ENCODE results near the gene JARID2. TPM values are rescaled to one million over a fixed set of nuclear protein-coding genes. Genes with fewer than 3 reads are reported as not detected.

JARID2 gene
- total and polyA plus RNA-seq, 10 of the 15 experiments (the other 5 are each of a cell fraction or from before 2014, with no cell fraction given), result 4.2 to 21.6 (median 11.7) TPM

DNA sequence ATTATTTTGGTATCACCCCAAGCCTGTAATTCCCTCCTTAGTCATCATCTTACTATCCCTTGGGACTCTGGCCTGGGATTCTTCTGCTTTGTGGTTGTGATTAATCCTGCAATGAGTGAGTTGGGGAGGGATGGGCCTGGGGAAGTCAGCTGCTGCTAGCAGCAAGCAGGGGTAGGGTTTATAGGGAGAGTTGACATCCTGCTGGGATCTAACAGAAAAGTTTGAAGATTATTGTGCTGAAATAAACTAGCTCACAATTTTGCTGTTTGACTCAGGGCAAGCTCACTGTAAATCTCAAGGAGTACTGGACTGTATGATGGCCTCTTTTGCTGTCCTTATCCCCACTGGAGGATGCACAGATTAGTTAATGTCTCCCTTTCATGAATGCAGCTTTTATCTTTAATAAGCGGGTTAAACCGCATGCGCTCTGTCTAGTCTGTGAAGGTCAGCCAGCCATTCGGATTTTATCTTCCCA lies 83.4 kb downstream of the JARID2 start:
- ChIA-PET RAD21 (ENCODE audit: unreplicated experiment) (interaction anchor here (0.7 to 4.7 kb wide), 16 partner anchors 8 to 112 kb away, joined by 3 to 42 read pairs (median 6); no protein-coding TSS in a partner anchor), SMC1A (ENCODE audit: uncharacterized antibody, unreplicated experiment) (interaction anchor here (0.7 to 7.8 kb wide), 19 partner anchors 9 to 135 kb away, joined by 3 to 66 read pairs (median 5); no protein-coding TSS in a partner anchor), POLR2A (interaction anchor here (0.7 to 1.3 kb wide), 8 partner anchors 9 to 112 kb away, joined by 3 to 9 read pairs (median 3); no protein-coding TSS in a partner anchor), CTCF (interaction anchor here (0.6 to 14.2 kb wide), 9 partner anchors 11 to 128 kb away, joined by 3 to 146 read pairs (median 3); no protein-coding TSS in a partner anchor)
- Histone ChIP-seq H4K20me1 (ENCODE audit: control insufficient read depth, insufficient read depth) (no peaks in the 10 kb centered on the region), H3K4me3 (no peak overlapping the region), H3K4me1 (ENCODE audit: control insufficient read depth, insufficient read depth, low read length) (peaks cover 58% of the 10 kb centered on the region), H3K4me2 (ENCODE audit: control insufficient read depth, insufficient read depth) (peak overlapping the region; percentile 76; the same call in 1 of the 2 replicates), H3K79me2 (ENCODE audit: control insufficient read depth, insufficient read depth, low read length) (peaks cover 98% of the 10 kb centered on the region), H3K36me3 (ENCODE audit: control insufficient read depth in 2 of 2, insufficient read depth in 2 of 2, low read length in 1 of 2) (no peaks in the 10 kb centered on the region), H3K27ac (ENCODE audit: control insufficient read depth, insufficient read depth) (peak overlapping the region; percentile 74), H3K9me3 (replicated peaks; ENCODE audit: control insufficient read depth, insufficient read depth, low read length) (no peaks in the 10 kb centered on the region), H3K9ac (ENCODE audit: control insufficient read depth, insufficient read depth, low read length) (no peak overlapping the region), H2AFZ (ENCODE audit: control insufficient read depth, low read depth, low read length) (no peak overlapping the region), H3K27me3 (replicated peaks in 1 of 2; ENCODE audit: control insufficient read depth in 2 of 2, insufficient read depth in 2 of 2, low read length in 1 of 2) (no peaks in the 10 kb centered on the region)
- ATAC-seq, result no peak
- in situ Hi-C loops (cut with MboI), result no loop called here
- intact Hi-C loops (cut with micrococcal nuclease; ENCODE audit: unreplicated experiment), result loop anchor here (5.0 to 10.0 kb wide), 2 partner anchors 113 to 296 kb away; no protein-coding TSS in a partner anchor
- no peak for DNase-seq (ENCODE audit: low read depth, low spot score)
- FAIRE-seq, result no peak
- BruUV-seq (replicated peaks), result no TSS peak
- TF ChIP-seq, protein P1, sequence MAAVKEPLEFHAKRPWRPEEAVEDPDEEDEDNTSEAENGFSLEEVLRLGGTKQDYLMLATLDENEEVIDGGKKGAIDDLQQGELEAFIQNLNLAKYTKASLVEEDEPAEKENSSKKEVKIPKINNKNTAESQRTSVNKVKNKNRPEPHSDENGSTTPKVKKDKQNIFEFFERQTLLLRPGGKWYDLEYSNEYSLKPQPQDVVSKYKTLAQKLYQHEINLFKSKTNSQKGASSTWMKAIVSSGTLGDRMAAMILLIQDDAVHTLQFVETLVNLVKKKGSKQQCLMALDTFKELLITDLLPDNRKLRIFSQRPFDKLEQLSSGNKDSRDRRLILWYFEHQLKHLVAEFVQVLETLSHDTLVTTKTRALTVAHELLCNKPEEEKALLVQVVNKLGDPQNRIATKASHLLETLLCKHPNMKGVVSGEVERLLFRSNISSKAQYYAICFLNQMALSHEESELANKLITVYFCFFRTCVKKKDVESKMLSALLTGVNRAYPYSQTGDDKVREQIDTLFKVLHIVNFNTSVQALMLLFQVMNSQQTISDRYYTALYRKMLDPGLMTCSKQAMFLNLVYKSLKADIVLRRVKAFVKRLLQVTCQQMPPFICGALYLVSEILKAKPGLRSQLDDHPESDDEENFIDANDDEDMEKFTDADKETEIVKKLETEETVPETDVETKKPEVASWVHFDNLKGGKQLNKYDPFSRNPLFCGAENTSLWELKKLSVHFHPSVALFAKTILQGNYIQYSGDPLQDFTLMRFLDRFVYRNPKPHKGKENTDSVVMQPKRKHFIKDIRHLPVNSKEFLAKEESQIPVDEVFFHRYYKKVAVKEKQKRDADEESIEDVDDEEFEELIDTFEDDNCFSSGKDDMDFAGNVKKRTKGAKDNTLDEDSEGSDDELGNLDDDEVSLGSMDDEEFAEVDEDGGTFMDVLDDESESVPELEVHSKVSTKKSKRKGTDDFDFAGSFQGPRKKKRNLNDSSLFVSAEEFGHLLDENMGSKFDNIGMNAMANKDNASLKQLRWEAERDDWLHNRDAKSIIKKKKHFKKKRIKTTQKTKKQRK (IDR thresholded peaks at IDR 0.05; ENCODE audit: low read depth, low read length), result no peak
- TF ChIP-seq, protein P2, sequence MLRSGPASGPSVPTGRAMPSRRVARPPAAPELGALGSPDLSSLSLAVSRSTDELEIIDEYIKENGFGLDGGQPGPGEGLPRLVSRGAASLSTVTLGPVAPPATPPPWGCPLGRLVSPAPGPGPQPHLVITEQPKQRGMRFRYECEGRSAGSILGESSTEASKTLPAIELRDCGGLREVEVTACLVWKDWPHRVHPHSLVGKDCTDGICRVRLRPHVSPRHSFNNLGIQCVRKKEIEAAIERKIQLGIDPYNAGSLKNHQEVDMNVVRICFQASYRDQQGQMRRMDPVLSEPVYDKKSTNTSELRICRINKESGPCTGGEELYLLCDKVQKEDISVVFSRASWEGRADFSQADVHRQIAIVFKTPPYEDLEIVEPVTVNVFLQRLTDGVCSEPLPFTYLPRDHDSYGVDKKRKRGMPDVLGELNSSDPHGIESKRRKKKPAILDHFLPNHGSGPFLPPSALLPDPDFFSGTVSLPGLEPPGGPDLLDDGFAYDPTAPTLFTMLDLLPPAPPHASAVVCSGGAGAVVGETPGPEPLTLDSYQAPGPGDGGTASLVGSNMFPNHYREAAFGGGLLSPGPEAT (IDR thresholded peaks at IDR 0.05; ENCODE audit: low read depth), result 0 out of 2 replicates have a peak, but pooled peaks have one; percentile 29
- TF ChIP-seq RUNX3 (IDR thresholded peaks at IDR 0.05; ENCODE audit: low read length) (peak; percentile 55; the same call in 1 of the 2 replicates), EP300 (IDR thresholded peaks at IDR 0.05; ENCODE audit: borderline replicate concordance in 1 of 2, control insufficient read depth in 1 of 2, low read depth in 2 of 2, low read length in 2 of 2) (0 out of 4 replicates have a peak, but pooled peaks of 1 of the 2 experiments have one; percentile 8), NFIC (IDR thresholded peaks at IDR 0.05; ENCODE audit: low read depth, low read length) (0 out of 2 replicates have a peak, but pooled peaks have one; percentile 34), MEF2B (IDR thresholded peaks at IDR 0.05; ENCODE audit: partially characterized antibody, poor library complexity, severe bottlenecking) (peak; percentile 50), IKZF1 (conservative IDR thresholded peaks at IDR 0.05) (peak; percentile 34; the same call in 1 of the 2 replicates), WRNIP1 (IDR thresholded peaks at IDR 0.05; ENCODE audit: borderline replicate concordance, low read depth, low read length) (0 out of 2 replicates have a peak, but pooled peaks have one; percentile 82), GATAD2B (conservative IDR thresholded peaks at IDR 0.05; ENCODE audit: low read depth) (no peak)
- TF ChIP-seq, protein P3, sequence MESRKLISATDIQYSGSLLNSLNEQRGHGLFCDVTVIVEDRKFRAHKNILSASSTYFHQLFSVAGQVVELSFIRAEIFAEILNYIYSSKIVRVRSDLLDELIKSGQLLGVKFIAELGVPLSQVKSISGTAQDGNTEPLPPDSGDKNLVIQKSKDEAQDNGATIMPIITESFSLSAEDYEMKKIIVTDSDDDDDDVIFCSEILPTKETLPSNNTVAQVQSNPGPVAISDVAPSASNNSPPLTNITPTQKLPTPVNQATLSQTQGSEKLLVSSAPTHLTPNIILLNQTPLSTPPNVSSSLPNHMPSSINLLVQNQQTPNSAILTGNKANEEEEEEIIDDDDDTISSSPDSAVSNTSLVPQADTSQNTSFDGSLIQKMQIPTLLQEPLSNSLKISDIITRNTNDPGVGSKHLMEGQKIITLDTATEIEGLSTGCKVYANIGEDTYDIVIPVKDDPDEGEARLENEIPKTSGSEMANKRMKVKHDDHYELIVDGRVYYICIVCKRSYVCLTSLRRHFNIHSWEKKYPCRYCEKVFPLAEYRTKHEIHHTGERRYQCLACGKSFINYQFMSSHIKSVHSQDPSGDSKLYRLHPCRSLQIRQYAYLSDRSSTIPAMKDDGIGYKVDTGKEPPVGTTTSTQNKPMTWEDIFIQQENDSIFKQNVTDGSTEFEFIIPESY (IDR thresholded peaks at IDR 0.05), result peak; percentile 52; the same call in 1 of the 2 replicates
- WGBS (ENCODE audit: insufficient coverage, insufficient replicate concordance, low lambda C conversion rate, missing lambda C conversion rate), result 86% methylated on average over 4 of the region's 4 CpGs
